PC-3 (cell line): ENCODE results near the gene CASP8AP2.

Experiments
- EZH2 ChIP-seq: fragments of 300-600 bp; sonication (generic); IDR thresholded peaks from one replicate; pipeline ENCODE4 v1.6.1; 2017; ENCODE audit warnings: antibody characterized with exemption, mild to moderate bottlenecking, low read length; ENCODE audit not compliant: unreplicated experiment
- EZH2phosphoT487 ChIP-seq: fragments of 300-600 bp; sonication (generic); IDR thresholded peaks from 2 replicates; pipeline ENCODE4 v1.6.1; 2018; ENCODE audit warnings: mild to moderate bottlenecking, antibody characterized with exemption, low read length, borderline replicate concordance
- TF ChIP-seq, protein P1 (sequence below): fragments of 300-600 bp; sonication (generic); conservative IDR thresholded peaks from 2 replicates; pipeline ENCODE4 v1.5.1; 2017; ENCODE audit warnings: antibody characterized with exemption, low read depth, mild to moderate bottlenecking, low read length

- TF ChIP-seq, protein P1, sequence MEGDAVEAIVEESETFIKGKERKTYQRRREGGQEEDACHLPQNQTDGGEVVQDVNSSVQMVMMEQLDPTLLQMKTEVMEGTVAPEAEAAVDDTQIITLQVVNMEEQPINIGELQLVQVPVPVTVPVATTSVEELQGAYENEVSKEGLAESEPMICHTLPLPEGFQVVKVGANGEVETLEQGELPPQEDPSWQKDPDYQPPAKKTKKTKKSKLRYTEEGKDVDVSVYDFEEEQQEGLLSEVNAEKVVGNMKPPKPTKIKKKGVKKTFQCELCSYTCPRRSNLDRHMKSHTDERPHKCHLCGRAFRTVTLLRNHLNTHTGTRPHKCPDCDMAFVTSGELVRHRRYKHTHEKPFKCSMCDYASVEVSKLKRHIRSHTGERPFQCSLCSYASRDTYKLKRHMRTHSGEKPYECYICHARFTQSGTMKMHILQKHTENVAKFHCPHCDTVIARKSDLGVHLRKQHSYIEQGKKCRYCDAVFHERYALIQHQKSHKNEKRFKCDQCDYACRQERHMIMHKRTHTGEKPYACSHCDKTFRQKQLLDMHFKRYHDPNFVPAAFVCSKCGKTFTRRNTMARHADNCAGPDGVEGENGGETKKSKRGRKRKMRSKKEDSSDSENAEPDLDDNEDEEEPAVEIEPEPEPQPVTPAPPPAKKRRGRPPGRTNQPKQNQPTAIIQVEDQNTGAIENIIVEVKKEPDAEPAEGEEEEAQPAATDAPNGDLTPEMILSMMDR: no peak
- TF ChIP-seq EZH2: no peak
- no peak for TF ChIP-seq EZH2phosphoT487
Measured at GRCh38 chr6:89799096-89799495, 30.6 kb upstream of the CASP8AP2 start.
